ENCODE data around the gene DCP1B. TPM values are rescaled to one million over a fixed set of nuclear protein-coding genes. Genes with fewer than 3 reads are reported as not detected.

The DCP1B gene
- polyA plus RNA-seq, 2 of the 4 experiments (the other 2 are of a cell fraction) = 7.7 to 19.2 TPM

- WGBS (ENCODE audit: missing lambda C conversion rate) = 78% methylated on average over 17 of the region's 17 CpGs
- ChIA-PET CTCF (interaction anchor here (1.4 kb wide), 1 partner anchor 19 kb away, joined by 5 read pairs; no protein-coding TSS in a partner anchor), POLR2A (no interaction called here)
- DNase-seq (ENCODE audit: low read depth in 1 of 2, low spot score in 1 of 2) (no peak), FAIRE-seq (no peak), ATAC-seq (no peak)
- TF ChIP-seq POLR2A (IDR thresholded peaks at IDR 0.05; ENCODE audit: low read length) (no peak), PBX3 (IDR thresholded peaks at IDR 0.05) (no peak), REST (IDR thresholded peaks at IDR 0.05) (no peak), SREBF2 (IDR thresholded peaks at IDR 0.05) (no peak), POLR2AphosphoS2 (conservative IDR thresholded peaks at IDR 0.05; ENCODE audit: low read length) (no peak), FOSL2 (IDR thresholded peaks at IDR 0.05) (no peak), FOSL2 (CRISPR knock-in tag; IDR thresholded peaks at IDR 0.05) (no peak), MAFK (IDR thresholded peaks at IDR 0.05; ENCODE audit: partially characterized antibody) (no peak), ZNF302 (CRISPR knock-in tag; IDR thresholded peaks at IDR 0.05) (no peak), KDM1A (IDR thresholded peaks at IDR 0.05; ENCODE audit: low read depth) (no peak), EHF (CRISPR knock-in tag; IDR thresholded peaks at IDR 0.05) (no peak), FOXS1 (CRISPR knock-in tag; IDR thresholded peaks at IDR 0.05) (no peak), HES2 (IDR thresholded peaks at IDR 0.05) (no peak), MYC (IDR thresholded peaks at IDR 0.05; ENCODE audit: borderline replicate concordance, low read length) (no peak), JUN (IDR thresholded peaks at IDR 0.05) (no peak), ESRRA (IDR thresholded peaks at IDR 0.05; ENCODE audit: borderline replicate concordance, low read length) (no peak), EP300 (IDR thresholded peaks at IDR 0.05) (no peak), RFX5 (IDR thresholded peaks at IDR 0.05) (no peak), MAZ (IDR thresholded peaks at IDR 0.05; ENCODE audit: borderline replicate concordance, low read depth, low read length) (no peak), CHD2 (IDR thresholded peaks at IDR 0.05; ENCODE audit: low read length, partially characterized antibody) (no peak), CEBPB (IDR thresholded peaks at IDR 0.05) (no peak)
- Histone ChIP-seq H3K4me1 (no peaks in the 10 kb centered on the region), H3K4me2 (no peak overlapping the region), H3K4me3 (no peak overlapping the region), H3K9me3 (no peaks in the 10 kb centered on the region), H3K27ac (no peak overlapping the region)
Measured at GRCh38 chr12:1920971-1921370, 83.3 kb downstream of the DCP1B start.

GRCh38 chr12:1920436-1920835 is 83.8 kb downstream of the DCP1B start:
- WGBS (ENCODE audit: missing lambda C conversion rate) = 88% methylated on average over 13 of the region's 13 CpGs
- no peak for FAIRE-seq
- no peak for ATAC-seq
- Histone ChIP-seq H3K4me2 (no peak overlapping the region), H3K4me3 (no peak overlapping the region), H3K4me1 (no peaks in the 10 kb centered on the region), H3K27ac (no peak overlapping the region), H3K9me3 (no peaks in the 10 kb centered on the region)
- no peak for DNase-seq (ENCODE audit: low read depth in 1 of 2, low spot score in 1 of 2)
- ChIA-PET POLR2A (no interaction called here), CTCF (interaction anchor here (1.4 kb wide), 1 partner anchor 20 kb away, joined by 5 read pairs; no protein-coding TSS in a partner anchor)
- TF ChIP-seq HEYL (CRISPR knock-in tag; IDR thresholded peaks at IDR 0.05) (no peak), RNF2 (IDR thresholded peaks at IDR 0.05; ENCODE audit: borderline replicate concordance, low read depth) (no peak), RFX5 (IDR thresholded peaks at IDR 0.05) (no peak)
